Renal cortical epithelial cell (primary cell): ENCODE measurements around the gene SERP1. TPM values are rescaled to one million over a fixed set of nuclear protein-coding genes. Genes with fewer than 3 reads are reported as not detected.

Source experiments
- DNase-seq: peaks from one replicate; pipeline ENCODE4 v3.0.0-alpha.2; 2011; ENCODE audit warnings: low read depth
- total RNA-seq: library from RNA; depleted of rRNA; stranded (reverse); fragments of >200 nt; gene quantifications from 2 replicates; pipeline ENCODE4 v1.2.3, GENCODE V29; 2014

SERP1 gene
- total RNA-seq: 144 and 170 TPM in 2 replicates

GRCh38 chr3:150546226-150547044, at the start of gene SERP1, which contains the start of gene EIF2A:
Gene SERP1, minus strand, starts transcription at chr3:150546496. Its CDS starts 361 bp downstream, at chr3:150546135.
Gene EIF2A, plus strand, starts transcription at chr3:150546787. Its CDS starts 16 bp downstream, at chr3:150546803.
- peak; percentile 97 for DNase-seq

DNA sequence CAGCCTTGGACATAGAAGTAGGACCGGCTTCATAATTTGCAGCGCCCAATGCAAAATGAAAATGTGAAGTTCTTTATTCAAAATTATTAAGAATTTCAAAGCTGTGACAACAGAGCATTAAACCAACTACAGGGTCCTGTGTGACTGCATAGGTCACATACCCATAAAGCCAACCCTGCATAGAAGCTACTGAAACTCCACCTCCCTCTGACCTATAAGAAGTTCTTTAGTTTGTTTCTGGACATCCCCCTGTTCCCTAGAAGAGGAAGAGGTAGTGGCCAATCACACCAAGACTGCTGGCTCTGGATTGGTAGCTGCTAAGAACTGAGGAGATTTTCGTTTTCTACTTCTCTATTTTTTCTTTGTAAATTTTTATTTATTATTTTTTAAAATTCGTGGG, 47.9 kb upstream of the SERP1 start:
- no peak for DNase-seq

DNA sequence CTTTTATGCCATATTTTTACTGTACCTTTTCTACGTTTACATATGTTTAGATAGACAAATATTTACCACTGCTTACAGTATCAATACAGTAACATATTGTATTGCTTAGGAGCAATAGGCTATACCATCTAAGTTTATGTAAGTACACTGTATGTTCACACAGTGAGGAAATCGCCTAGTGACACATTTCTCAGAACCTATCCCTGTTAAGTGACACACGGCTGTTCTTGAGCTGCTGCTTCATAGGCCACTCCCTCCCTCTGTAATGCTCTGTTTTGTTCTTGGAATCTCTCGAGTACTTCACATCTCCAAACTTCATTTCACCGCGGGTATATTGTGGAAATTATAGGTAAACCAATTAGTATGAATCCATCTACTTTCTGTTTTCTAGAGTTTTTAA, 43.5 kb upstream of the SERP1 start:
- no peak for DNase-seq

DNA sequence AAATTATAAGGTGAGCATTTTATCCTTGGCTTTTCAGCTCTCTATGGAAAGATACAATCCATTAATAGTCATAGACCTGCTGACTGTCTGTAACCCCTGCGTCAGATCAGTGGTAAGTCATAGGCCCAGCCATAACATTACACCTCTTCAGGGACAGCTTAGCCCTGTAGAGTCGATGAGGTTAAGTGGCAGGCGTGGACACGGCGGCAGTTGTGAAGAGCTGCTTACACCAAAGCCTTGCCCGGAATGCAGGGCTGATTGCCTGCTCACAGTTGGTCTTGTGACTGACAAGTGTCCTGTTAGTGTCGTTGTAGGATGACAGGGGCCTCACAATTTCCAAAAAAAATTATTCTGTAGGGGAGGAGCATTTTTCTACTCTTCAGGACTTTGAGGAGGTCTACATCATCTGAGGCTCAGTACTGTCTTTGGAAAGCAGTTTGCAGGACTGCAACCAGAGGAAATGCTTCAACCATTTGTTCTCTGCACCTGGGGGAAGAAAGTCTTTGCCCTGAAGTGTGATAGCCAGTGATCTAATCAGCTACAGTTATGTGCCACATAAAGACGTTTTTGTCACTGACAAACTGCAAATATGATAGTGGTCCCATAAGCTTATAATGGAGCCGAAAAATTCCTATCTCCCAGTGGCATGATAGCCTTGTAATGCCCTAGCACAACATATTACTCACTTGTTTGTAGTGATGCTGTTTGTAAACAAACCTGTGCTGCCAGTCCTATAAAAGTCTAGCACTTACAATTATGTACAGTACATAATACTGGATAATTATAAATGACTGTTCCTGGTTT, 41.9 kb upstream of the SERP1 start:
- DNase-seq: no peak

DNA sequence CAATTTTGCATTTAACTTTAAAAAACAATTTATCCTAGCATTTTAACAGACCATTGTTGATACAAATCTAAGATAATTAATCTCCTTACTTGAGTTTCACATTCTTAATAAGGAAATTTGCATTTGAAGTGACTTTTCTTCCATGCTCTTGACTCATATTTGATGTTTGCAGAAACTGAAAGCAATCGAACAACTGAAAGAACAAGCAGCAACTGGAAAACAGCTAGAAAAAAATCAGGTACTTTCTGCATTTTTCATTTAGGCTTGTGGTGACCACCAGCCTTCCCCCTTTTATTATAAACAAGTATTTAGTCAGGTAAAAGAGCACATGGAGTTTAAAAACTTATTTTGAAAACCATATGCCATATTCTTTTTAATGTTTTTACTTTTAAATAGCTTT, 36.7 kb upstream of the SERP1 start:
- no peak for DNase-seq

DNA sequence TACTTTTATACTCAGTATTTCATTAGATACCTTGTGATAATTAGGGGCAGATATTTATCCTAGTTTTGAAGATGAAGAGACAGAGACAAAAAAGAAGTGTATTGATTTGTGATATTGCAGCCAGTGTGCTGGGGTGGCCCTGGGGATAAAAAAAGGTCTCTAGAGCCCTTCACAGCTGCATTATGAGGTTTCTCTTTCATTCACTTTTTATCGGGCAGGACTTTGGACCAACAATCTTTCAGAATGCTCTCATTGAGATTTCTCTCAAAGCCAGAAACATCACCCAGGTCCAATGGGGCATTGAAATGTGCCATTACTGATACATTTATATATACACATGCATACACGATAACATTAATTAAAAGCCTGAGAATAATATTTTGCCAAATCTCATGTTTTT, 36.3 kb upstream of the SERP1 start:
- DNase-seq: no peak

- no peak for DNase-seq
Observed at GRCh38 chr3:150581174-150581573, 34.9 kb upstream of the SERP1 start.

- peak; percentile 31 for DNase-seq
Observed at GRCh38 chr3:150577855-150578254, 31.6 kb upstream of the SERP1 start.

GRCh38 chr3:150567328-150567727, 21.0 kb upstream of the SERP1 start:
- no peak for DNase-seq

DNA sequence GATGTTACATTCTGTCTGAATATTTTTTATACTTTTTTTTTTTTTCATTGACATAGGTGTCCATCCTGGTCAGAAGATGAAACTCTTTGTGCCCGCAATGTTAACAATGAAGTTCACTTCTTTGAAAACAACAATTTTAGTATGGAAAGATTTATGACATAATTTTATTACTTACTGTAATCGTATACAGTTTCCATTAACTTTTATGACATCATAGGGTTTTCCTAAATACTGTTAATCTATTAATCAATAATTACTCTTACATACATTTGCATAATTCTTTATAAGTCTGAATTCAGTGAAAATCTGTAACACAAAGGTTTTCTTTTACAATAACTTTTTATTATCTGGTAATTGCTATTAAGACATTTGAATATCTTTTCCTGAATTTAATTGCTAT, 17.9 kb upstream of the SERP1 start:
- DNase-seq: no peak

- no peak for DNase-seq
Observed at GRCh38 chr3:150557725-150558124, 11.4 kb upstream of the SERP1 start.

DNA sequence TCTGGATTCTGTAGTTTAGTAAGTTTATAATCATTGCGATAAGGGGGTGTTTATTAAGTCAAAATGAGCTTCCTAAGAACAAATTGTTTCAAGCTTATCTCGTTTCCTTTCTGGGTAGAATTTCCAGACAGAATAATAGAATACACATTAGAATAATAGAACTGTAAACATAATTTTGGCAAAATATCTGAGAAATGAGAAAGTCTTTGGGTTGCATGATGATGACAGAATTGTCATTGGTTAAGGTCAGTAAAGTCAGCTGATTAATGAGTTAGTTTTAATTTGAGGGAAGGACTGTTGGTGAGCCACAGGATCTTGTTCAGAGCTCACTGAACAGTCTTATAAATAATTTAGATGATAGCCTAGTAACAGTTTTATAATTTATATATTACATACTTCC, 10.5 kb upstream of the SERP1 start:
- no peak for DNase-seq

- DNase-seq: no peak
Observed at GRCh38 chr3:150555859-150556436, 9.7 kb upstream of the SERP1 start.

- peak; percentile 70 for DNase-seq
Observed at GRCh38 chr3:150547045-150547741, 897 bp upstream of the SERP1 start.

GRCh38 chr3:150545419-150546225, 674 bp downstream of the SERP1 start:
- DNase-seq: peak; percentile 27

DNA sequence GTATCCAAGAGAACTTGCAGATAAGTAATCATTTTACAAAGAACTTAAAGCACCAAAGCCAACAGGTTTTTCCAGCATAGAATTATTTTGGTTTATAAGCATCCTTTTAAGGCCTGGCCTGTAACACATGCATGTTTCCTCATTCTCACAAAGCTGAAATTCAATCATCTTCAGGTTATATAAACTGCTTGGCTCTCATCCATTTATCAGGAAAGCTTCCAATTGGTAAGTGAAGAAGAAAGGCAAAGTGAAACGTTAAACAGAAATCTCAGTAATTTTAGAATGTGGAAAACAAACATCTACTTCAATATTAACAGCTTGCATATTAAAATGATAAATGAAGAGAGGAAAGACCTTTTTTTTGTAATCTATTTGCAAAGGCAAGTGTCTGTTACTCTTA, 1.6 kb downstream of the SERP1 start:
- peak; percentile 20 for DNase-seq

DNA sequence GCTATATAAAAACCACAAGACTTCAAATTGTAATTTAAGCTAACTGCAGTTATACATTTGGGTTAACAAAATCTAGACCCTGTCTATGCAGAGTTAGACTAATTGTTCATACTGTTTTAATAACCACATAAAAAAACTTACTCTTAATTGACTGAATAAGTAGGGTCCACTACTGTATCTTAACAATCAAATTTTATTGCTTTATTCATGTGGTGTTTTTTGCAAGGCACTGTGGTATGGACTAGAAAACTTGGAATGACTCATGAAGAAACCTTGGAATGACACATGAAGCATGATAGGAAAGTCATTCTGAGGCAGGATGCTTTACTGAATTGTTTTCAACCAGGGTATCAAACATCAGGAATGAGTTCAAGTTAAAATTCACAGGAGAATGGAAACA, 2.3 kb downstream of the SERP1 start:
- peak; percentile 80 for DNase-seq

- no peak for DNase-seq
Observed at GRCh38 chr3:150543531-150543930, 2.8 kb downstream of the SERP1 start.

DNA sequence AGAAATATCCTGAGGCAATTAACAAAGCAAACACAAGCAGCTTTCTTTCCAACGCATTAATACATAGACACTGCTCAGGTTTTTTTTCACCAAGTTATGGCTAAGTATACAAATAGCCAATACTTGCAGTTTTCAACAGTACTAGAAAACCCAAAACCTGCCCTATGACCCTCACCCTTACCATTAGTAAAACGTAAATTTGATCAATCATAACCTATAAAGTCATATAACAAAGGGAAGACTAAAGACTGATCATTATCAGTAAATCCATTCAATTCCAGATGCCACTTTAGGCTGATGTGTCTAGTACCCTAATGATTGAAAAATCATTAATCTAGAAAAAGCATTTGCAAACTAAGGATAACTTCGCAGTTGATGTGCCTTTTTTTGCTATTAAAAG, 3.2 kb downstream of the SERP1 start:
- no peak for DNase-seq

DNA sequence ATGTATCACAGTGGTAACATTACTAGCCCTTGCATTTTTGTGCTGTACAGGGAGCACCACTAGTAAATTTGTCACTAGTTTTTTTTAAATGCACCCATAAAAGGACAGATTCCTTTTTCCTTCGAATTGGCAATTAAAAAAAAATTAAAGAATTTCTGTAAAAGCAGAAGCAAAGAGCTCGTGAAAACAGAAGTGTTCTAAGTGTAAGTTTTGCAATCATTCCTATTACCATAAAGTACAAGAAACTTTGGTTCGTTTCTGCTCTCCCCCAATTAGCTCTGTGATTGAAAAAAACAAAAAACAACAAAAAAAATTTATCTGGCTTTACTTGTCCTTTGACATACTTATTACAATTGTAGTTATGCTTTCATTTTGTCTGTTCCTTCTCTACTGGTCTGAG, 5.3 kb downstream of the SERP1 start:
- DNase-seq: no peak

DNA sequence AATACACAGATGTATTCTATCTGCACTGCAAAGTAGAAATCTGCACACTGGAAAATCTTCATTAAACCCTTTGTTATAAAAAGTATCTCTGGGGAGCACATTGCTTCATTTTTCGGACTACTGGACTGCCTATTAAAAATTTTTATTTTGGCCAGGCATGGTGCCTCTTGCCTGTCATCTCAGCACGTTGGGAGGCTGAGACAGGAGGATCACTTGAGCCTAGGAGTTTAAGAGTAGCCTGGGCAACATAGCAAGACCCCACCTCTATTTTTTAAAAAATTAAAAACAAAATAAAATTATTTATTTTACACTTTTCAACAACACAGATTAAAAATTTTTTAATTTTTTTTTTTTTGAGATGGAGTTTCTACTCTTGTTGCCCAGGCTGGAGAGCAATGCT, 6.0 kb downstream of the SERP1 start:
- no peak for DNase-seq
